Keratinocyte (primary cell): ENCODE data around the gene MLXIP. TPM values are rescaled to one million over a fixed set of nuclear protein-coding genes. Genes with fewer than 3 reads are reported as not detected.

ENCODE experiments used
- DNase-seq: peaks from one replicate; pipeline ENCODE4 v3.0.0-alpha.2; 2011; ENCODE audit warnings: low read depth, missing footprints, low spot score
- FAIRE-seq: peaks from 2 replicates; lab custom pipeline; 2011; peaks lifted over from hg19 to GRCh38; lab: Jason Lieb, UNC
- H2AFZ ChIP-seq: 2 replicates; pipeline ENCODE4 v1.6.0; 2012; ENCODE audit warnings: low read length, control low read depth, inconsistent platforms; ENCODE audit not compliant: control insufficient read depth
- H3K27ac ChIP-seq: 2 replicates; pipeline ENCODE4 v1.5.1; 2011; ENCODE audit warnings: low read length; ENCODE audit not compliant: control insufficient read depth, insufficient read depth
- H3K27me3 ChIP-seq: 3 replicates; pipeline ENCODE4 v1.6.0; 2011; ENCODE audit warnings: low read length; ENCODE audit not compliant: control insufficient read depth, insufficient read depth; ENCODE audit errors: extremely low read depth
- H3K36me3 ChIP-seq, 2 experiments: 2 replicates in 1 of 2; 3 replicates in 1 of 2; pipeline ENCODE4 v1.5.1; 2011; ENCODE audit warnings: low read length in 2 of 2, mild to moderate bottlenecking in 1 of 2; ENCODE audit not compliant: control insufficient read depth in 2 of 2, insufficient read depth in 2 of 2; ENCODE audit errors: extremely low read depth in 1 of 2
- H3K4me1 ChIP-seq: 3 replicates; pipeline ENCODE4 v1.5.1; 2011; ENCODE audit warnings: low read length; ENCODE audit not compliant: control insufficient read depth, insufficient read depth; ENCODE audit errors: extremely low read depth
- H3K4me2 ChIP-seq: 3 replicates; pipeline ENCODE4 v1.6.0; 2011; ENCODE audit warnings: low read depth, low read length; ENCODE audit not compliant: control insufficient read depth, insufficient read depth; ENCODE audit errors: extremely low read depth
- H3K4me3 ChIP-seq, 3 experiments: fragments of 200-600 bp in 1 of 3; sonication (generic) in 1 of 3; 2 replicates in 2 of 3; 3 replicates in 1 of 3; pipeline ENCODE4 v1.5.1; 2011 to 2016; ENCODE audit warnings: low read length in 3 of 3, mild to moderate bottlenecking in 3 of 3, control low read depth in 2 of 3, inconsistent platforms in 1 of 3, low read depth in 1 of 3, mixed read lengths in 1 of 3, mixed run types in 1 of 3, moderate library complexity in 1 of 3; ENCODE audit not compliant: control insufficient read depth in 2 of 3, insufficient read depth in 2 of 3; ENCODE audit errors: extremely low read depth in 1 of 3
- H3K79me2 ChIP-seq: 2 replicates; pipeline ENCODE4 v1.6.0; 2012; ENCODE audit warnings: low read length; ENCODE audit not compliant: control insufficient read depth, insufficient read depth
- H3K9ac ChIP-seq: 3 replicates; pipeline ENCODE4 v1.6.0; 2011; ENCODE audit warnings: low read length; ENCODE audit not compliant: control insufficient read depth, insufficient read depth; ENCODE audit errors: extremely low read depth
- H3K9me1 ChIP-seq: 3 replicates; pipeline ENCODE4 v1.6.0; 2011; ENCODE audit warnings: low read length; ENCODE audit not compliant: control insufficient read depth, insufficient read depth; ENCODE audit errors: extremely low read depth
- H3K9me3 ChIP-seq: 2 replicates; pipeline ENCODE4 v1.5.1; 2012; ENCODE audit warnings: low read depth, low read length; ENCODE audit not compliant: control insufficient read depth
- H4K20me1 ChIP-seq: 3 replicates; pipeline ENCODE4 v1.6.0; 2011; ENCODE audit warnings: low read length; ENCODE audit not compliant: control insufficient read depth, insufficient read depth; ENCODE audit errors: extremely low read depth
- EZH2 ChIP-seq: IDR thresholded peaks from one replicate; pipeline ENCODE4 v1.6.1; 2012; ENCODE audit warnings: inconsistent platforms, mild to moderate bottlenecking, low read length, moderate library complexity
- dilution Hi-C: fragments of 300-500 bp; cut with MboI; formaldehyde crosslinking; loops from one replicate; pipeline ENCODE4 v1.7.0; 2020; ENCODE audit warnings: low sequenced_read_pairs; ENCODE audit not compliant: extremely low pct_ligation_motif_present
- polyA plus RNA-seq, 5 experiments: library from polyadenylated mRNA; depleted of rRNA in 3 of 5; stranded (reverse) in 3 of 5; stranded (forward) in 1 of 5; unstranded in 1 of 5; fragments of >200 nt; gene quantifications; 1 replicate in 1 of 5; 2 replicates in 3 of 5; 3 replicates in 1 of 5; pipeline versions ENCODE4 v1.2.1 to v1.2.3, GENCODE V29; 2011 to 2012; ENCODE audit warnings: missing spikeins in 2 of 5, low read depth in 1 of 5, low replicate concordance in 1 of 5
- TF ChIP-seq, protein P1 (sequence below), 3 experiments: IDR thresholded peaks in 1 of 3; conservative IDR thresholded peaks in 1 of 3; optimal IDR thresholded peaks in 1 of 3; 2 replicates in 2 of 3; 3 replicates in 1 of 3; pipeline versions ENCODE3 to v1.5.1; 2011; ENCODE audit warnings: low read length in 3 of 3, mild to moderate bottlenecking in 3 of 3, moderate library complexity in 2 of 3, control low read depth in 1 of 3, inconsistent platforms in 1 of 3; ENCODE audit not compliant: insufficient read depth in 2 of 3; ENCODE audit errors: extremely low read depth in 1 of 3

The MLXIP gene
- polyA plus RNA-seq, 1 donor (not counting 4 experiments of a cell fraction or from before 2014, with no cell fraction given), result 5.5 TPM

- FAIRE-seq (no peak), DNase-seq (no peak)
- Histone ChIP-seq H3K4me1 (no peaks in the 10 kb centered on the region), H3K4me2 (no peak overlapping the region), H3K9ac (no peak overlapping the region), H2AFZ (no peak overlapping the region), H3K4me3 (no peak overlapping the region), H3K79me2 (no peaks in the 10 kb centered on the region), H4K20me1 (no peaks in the 10 kb centered on the region), H3K27ac (no peak overlapping the region), H3K9me1 (no peaks in the 10 kb centered on the region), H3K36me3 (peaks cover 12 to 27% of the 10 kb centered on the region in 2 experiments), H3K27me3 (no peaks in the 10 kb centered on the region), H3K9me3 (no peaks in the 10 kb centered on the region)
- TF ChIP-seq, protein P1, sequence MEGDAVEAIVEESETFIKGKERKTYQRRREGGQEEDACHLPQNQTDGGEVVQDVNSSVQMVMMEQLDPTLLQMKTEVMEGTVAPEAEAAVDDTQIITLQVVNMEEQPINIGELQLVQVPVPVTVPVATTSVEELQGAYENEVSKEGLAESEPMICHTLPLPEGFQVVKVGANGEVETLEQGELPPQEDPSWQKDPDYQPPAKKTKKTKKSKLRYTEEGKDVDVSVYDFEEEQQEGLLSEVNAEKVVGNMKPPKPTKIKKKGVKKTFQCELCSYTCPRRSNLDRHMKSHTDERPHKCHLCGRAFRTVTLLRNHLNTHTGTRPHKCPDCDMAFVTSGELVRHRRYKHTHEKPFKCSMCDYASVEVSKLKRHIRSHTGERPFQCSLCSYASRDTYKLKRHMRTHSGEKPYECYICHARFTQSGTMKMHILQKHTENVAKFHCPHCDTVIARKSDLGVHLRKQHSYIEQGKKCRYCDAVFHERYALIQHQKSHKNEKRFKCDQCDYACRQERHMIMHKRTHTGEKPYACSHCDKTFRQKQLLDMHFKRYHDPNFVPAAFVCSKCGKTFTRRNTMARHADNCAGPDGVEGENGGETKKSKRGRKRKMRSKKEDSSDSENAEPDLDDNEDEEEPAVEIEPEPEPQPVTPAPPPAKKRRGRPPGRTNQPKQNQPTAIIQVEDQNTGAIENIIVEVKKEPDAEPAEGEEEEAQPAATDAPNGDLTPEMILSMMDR (optimal IDR thresholded peaks at IDR 0.05 in 1 of 3, IDR thresholded peaks at IDR 0.05 in 1 of 3, conservative IDR thresholded peaks at IDR 0.05 in 1 of 3; ENCODE audit: extremely low read depth in 1 of 3, insufficient read depth in 2 of 3, low read length in 3 of 3), result no peak
- no peak for TF ChIP-seq EZH2
- dilution Hi-C loops, result no loop called here
These were observed 33.3 kb upstream of the MLXIP start for GRCh38 chr12:122045262-122045661.

DNA sequence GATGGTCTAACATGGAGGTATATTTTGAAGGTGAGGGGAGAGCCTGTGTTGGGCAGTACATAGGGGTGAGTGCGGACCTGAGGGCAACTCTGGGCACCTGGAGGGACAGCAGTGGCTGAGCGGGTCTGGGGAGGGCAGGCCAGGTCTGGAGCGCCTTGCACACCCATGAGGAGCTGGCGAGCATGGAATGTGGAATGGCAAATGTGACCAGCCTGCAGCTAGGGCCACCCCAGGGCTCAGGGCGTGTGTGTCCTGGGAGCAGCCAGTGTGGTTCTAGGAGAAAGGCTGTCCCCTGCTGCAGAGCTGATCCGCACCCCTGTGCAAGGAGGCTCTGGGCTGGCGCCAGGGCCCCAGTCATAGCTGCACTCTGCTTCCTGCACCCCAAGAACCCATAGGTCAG is 32.4 kb upstream of the MLXIP start:
- H3K36me3 ChIP-seq, result peaks cover 12 to 27% of the 10 kb centered on the region in 2 experiments
- no peak overlapping the region for H3K9ac ChIP-seq
- H3K79me2 ChIP-seq, result no peaks in the 10 kb centered on the region
- TF ChIP-seq, protein P1 (optimal IDR thresholded peaks at IDR 0.05 in 1 of 3, IDR thresholded peaks at IDR 0.05 in 1 of 3, conservative IDR thresholded peaks at IDR 0.05 in 1 of 3; ENCODE audit: extremely low read depth in 1 of 3, insufficient read depth in 2 of 3, low read length in 3 of 3), result no peak
- TF ChIP-seq EZH2, result no peak
- dilution Hi-C loops, result no loop called here
- DNase-seq (no peak), FAIRE-seq (no peak)
- no peaks in the 10 kb centered on the region for H3K9me1 ChIP-seq
- no peaks in the 10 kb centered on the region for H3K4me1 ChIP-seq
- no peak overlapping the region for H2AFZ ChIP-seq
- no peaks in the 10 kb centered on the region for H4K20me1 ChIP-seq
- H3K4me2 ChIP-seq, result no peak overlapping the region
- no peaks in the 10 kb centered on the region for H3K9me3 ChIP-seq
- no peak overlapping the region for H3K27ac ChIP-seq
- H3K27me3 ChIP-seq, result no peaks in the 10 kb centered on the region
- H3K4me3 ChIP-seq, result no peak overlapping the region
